K562 (cell line): ENCODE data around the gene CNOT1. TPM values are rescaled to one million over a fixed set of nuclear protein-coding genes. Genes with fewer than 3 reads are reported as not detected.
A peak's percentile ranks its signal among the peaks of the same experiment; 100 is the strongest.

ENCODE experiments used
- EGR1 ChIP-seq: fragments of 450-650 bp; conservative IDR thresholded peaks from 2 replicates; pipeline ENCODE4 v1.6.1; 2017; ENCODE audit warnings: mild to moderate bottlenecking
- FOXK1 ChIP-seq: sonication (generic); formaldehyde crosslinking; IDR thresholded peaks from 2 replicates; pipeline ENCODE4 v1.8.0; 2022; ENCODE audit warnings: missing genetic modification reagents, mild to moderate bottlenecking, borderline replicate concordance
- NELFE ChIP-seq: IDR thresholded peaks from 2 replicates; pipeline ENCODE4 v1.6.1; 2011; ENCODE audit warnings: mild to moderate bottlenecking; ENCODE audit not compliant: insufficient read depth, insufficient read length
- NFE2 ChIP-seq: IDR thresholded peaks from 2 replicates; pipeline ENCODE4 v1.6.1; 2014; ENCODE audit warnings: antibody characterized with exemption, low read depth
- RAD21 ChIP-seq, 2 experiments: fragments of 250-450 bp in 1 of 2; fragments of 450-650 bp in 1 of 2; sonication (Bioruptor Pico) in 1 of 2; formaldehyde crosslinking in 1 of 2; IDR thresholded peaks in 1 of 2; conservative IDR thresholded peaks in 1 of 2; 2 replicates each; pipeline versions ENCODE4 v1.4.0 to v1.8.0; 2020 to 2022; ENCODE audit warnings: mild to moderate bottlenecking in 2 of 2, moderate library complexity in 1 of 2
- RERE ChIP-seq: sonication (generic); formaldehyde crosslinking; IDR thresholded peaks from 2 replicates; pipeline ENCODE4 v1.8.0; 2023; ENCODE audit warnings: missing genetic modification reagents, mild to moderate bottlenecking, borderline replicate concordance
- SIN3A ChIP-seq, 2 experiments: fragments of 150-350 bp in 1 of 2; IDR thresholded peaks; 2 replicates each; pipeline ENCODE4 v1.6.1; 2011 to 2016; ENCODE audit warnings: borderline replicate concordance in 2 of 2, low read depth in 2 of 2, low read length in 2 of 2, mild to moderate bottlenecking in 2 of 2, moderate library complexity in 2 of 2; ENCODE audit not compliant: control insufficient read depth in 1 of 2
- TAL1 ChIP-seq: fragments of 450-650 bp; IDR thresholded peaks from 2 replicates; pipeline ENCODE4 v1.6.1; 2016; ENCODE audit warnings: mild to moderate bottlenecking
- U2AF1 ChIP-seq: fragments of 200-400 bp; formaldehyde crosslinking; optimal IDR thresholded peaks from 2 replicates; pipeline ENCODE3; 2017; ENCODE audit warnings: mild to moderate bottlenecking, low read depth, low read length, moderate library complexity
- XRCC3 ChIP-seq: fragments of 450-650 bp; IDR thresholded peaks from 2 replicates; pipeline ENCODE4 v1.6.1; 2017; ENCODE audit warnings: mild to moderate bottlenecking, moderate library complexity
- polyA plus RNA-seq, 8 experiments: library from polyadenylated mRNA; depleted of rRNA in 4 of 8; stranded (reverse) in 5 of 8; unstranded in 3 of 8; fragments of >200 nt; fragmentation: Nextera tagmentation in 2 of 8; fragmentation: Illumina TruSeq in 1 of 8; extraction: Ambion mirVana in 2 of 8; extraction: Trizol in 1 of 8; gene quantifications; 2 replicates each; pipeline versions ENCODE4 v1.2.1 to v1.2.3, GENCODE V29; 2011 to 2014; ENCODE audit warnings: inconsistent platforms in 1 of 8, missing spikeins in 1 of 8
- total RNA-seq, 7 experiments: library from RNA; depleted of rRNA in 6 of 7; stranded (reverse); fragments of >200 nt in 6 of 7; fragmentation: Illumina TruSeq in 2 of 7; extraction: Trizol in 2 of 7; gene quantifications; 2 replicates each; pipeline versions ENCODE4 v1.2.1 to v1.2.3, GENCODE V29; 2011 to 2021; ENCODE audit warnings: low replicate concordance in 1 of 7
- TF ChIP-seq, protein P1 (sequence below): IDR thresholded peaks from 3 replicates; pipeline ENCODE4 v1.6.1; 2011; ENCODE audit warnings: borderline replicate concordance, mild to moderate bottlenecking, moderate library complexity; ENCODE audit not compliant: insufficient read length; ENCODE audit errors: extremely low read depth
- TF ChIP-seq, protein P2 (sequence below): fragments of 450-650 bp; IDR thresholded peaks from 2 replicates; pipeline ENCODE4 v1.6.1; 2018; ENCODE audit not compliant: partially characterized antibody
- TF ChIP-seq, protein P3 (sequence below): fragments of 450-650 bp; conservative IDR thresholded peaks from 2 replicates; pipeline ENCODE4 v1.6.1; 2016; ENCODE audit warnings: missing genetic modification characterization, low read depth, mild to moderate bottlenecking, control low read depth, missing compliant biosample characterization

The CNOT1 gene
- total and polyA plus RNA-seq, 9 of the 15 experiments (the other 6 are each of a cell fraction or from before 2014, with no cell fraction given), result 110 to 270 (median 220) TPM

DNA sequence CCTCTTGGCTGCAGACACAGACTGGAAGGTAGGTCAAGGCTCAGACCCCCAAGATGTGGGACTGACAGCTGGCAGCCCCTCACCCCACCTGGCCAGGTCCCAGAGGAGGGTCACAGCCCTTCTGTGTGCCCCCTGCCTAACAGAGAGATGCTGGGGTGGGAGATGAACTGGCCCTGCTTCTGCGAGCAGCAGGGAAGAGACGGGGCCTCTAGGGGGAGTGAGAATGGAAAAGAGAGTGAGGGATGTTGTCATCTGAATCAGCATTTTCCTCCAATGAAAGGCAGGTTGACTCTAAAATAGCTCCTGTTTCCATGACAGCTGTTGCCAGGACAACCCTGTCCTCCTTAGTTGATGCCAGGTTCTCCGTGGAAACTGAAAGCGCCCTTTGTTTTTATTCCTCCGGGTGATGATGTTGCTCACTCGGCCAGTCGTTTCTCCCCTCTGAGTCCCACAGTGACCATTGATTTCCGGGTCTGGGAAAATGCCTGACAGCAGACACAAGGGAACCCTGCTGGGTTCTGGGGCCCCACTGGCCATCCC lies 134.6 kb downstream of the CNOT1 start (continued):
- TF ChIP-seq RERE (CRISPR knock-in tag) (no peak), U2AF1 (no peak), FOXK1 (CRISPR knock-in tag) (0 out of 2 replicates have a peak, but pooled peaks have one; percentile 28), NFE2 (peak; percentile 91), TAL1 (no peak), XRCC3 (no peak), SIN3A (IDR thresholded peaks at IDR 0.05; ENCODE audit: borderline replicate concordance in 2 of 2, control insufficient read depth in 1 of 2, low read depth in 2 of 2, low read length in 2 of 2) (no peak), RAD21 (CRISPR knock-in tag; conservative IDR thresholded peaks at IDR 0.05 in 1 of 2, IDR thresholded peaks at IDR 0.05 in 1 of 2) (peak in 1 of 2 experiments; percentile 28; a peak in 1 of 4 replicates), NELFE (no peak), EGR1 (no peak)
- TF ChIP-seq, protein P1, sequence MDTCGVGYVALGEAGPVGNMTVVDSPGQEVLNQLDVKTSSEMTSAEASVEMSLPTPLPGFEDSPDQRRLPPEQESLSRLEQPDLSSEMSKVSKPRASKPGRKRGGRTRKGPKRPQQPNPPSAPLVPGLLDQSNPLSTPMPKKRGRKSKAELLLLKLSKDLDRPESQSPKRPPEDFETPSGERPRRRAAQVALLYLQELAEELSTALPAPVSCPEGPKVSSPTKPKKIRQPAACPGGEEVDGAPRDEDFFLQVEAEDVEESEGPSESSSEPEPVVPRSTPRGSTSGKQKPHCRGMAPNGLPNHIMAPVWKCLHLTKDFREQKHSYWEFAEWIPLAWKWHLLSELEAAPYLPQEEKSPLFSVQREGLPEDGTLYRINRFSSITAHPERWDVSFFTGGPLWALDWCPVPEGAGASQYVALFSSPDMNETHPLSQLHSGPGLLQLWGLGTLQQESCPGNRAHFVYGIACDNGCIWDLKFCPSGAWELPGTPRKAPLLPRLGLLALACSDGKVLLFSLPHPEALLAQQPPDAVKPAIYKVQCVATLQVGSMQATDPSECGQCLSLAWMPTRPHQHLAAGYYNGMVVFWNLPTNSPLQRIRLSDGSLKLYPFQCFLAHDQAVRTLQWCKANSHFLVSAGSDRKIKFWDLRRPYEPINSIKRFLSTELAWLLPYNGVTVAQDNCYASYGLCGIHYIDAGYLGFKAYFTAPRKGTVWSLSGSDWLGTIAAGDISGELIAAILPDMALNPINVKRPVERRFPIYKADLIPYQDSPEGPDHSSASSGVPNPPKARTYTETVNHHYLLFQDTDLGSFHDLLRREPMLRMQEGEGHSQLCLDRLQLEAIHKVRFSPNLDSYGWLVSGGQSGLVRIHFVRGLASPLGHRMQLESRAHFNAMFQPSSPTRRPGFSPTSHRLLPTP, result no peak
- TF ChIP-seq, protein P2, sequence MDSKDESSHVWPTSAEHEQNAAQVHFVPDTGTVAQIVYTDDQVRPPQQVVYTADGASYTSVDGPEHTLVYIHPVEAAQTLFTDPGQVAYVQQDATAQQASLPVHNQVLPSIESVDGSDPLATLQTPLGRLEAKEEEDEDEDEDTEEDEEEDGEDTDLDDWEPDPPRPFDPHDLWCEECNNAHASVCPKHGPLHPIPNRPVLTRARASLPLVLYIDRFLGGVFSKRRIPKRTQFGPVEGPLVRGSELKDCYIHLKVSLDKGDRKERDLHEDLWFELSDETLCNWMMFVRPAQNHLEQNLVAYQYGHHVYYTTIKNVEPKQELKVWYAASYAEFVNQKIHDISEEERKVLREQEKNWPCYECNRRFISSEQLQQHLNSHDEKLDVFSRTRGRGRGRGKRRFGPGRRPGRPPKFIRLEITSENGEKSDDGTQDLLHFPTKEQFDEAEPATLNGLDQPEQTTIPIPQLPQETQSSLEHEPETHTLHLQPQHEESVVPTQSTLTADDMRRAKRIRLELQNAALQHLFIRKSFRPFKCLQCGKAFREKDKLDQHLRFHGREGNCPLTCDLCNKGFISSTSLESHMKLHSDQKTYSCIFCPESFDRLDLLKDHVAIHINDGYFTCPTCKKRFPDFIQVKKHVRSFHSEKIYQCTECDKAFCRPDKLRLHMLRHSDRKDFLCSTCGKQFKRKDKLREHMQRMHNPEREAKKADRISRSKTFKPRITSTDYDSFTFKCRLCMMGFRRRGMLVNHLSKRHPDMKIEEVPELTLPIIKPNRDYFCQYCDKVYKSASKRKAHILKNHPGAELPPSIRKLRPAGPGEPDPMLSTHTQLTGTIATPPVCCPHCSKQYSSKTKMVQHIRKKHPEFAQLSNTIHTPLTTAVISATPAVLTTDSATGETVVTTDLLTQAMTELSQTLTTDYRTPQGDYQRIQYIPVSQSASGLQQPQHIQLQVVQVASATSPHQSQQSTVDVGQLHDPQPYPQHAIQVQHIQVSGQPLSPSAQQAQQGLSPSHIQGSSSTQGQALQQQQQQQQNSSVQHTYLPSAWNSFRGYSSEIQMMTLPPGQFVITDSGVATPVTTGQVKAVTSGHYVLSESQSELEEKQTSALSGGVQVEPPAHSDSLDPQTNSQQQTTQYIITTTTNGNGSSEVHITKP, result no peak
- TF ChIP-seq, protein P3, sequence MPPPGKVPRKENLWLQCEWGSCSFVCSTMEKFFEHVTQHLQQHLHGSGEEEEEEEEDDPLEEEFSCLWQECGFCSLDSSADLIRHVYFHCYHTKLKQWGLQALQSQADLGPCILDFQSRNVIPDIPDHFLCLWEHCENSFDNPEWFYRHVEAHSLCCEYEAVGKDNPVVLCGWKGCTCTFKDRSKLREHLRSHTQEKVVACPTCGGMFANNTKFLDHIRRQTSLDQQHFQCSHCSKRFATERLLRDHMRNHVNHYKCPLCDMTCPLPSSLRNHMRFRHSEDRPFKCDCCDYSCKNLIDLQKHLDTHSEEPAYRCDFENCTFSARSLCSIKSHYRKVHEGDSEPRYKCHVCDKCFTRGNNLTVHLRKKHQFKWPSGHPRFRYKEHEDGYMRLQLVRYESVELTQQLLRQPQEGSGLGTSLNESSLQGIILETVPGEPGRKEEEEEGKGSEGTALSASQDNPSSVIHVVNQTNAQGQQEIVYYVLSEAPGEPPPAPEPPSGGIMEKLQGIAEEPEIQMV (tag), result no peak
- TF ChIP-seq, all 486 proteins: peak for 49
